ENCODE measurements around the gene REPS2.

The REPS2 gene

DNA sequence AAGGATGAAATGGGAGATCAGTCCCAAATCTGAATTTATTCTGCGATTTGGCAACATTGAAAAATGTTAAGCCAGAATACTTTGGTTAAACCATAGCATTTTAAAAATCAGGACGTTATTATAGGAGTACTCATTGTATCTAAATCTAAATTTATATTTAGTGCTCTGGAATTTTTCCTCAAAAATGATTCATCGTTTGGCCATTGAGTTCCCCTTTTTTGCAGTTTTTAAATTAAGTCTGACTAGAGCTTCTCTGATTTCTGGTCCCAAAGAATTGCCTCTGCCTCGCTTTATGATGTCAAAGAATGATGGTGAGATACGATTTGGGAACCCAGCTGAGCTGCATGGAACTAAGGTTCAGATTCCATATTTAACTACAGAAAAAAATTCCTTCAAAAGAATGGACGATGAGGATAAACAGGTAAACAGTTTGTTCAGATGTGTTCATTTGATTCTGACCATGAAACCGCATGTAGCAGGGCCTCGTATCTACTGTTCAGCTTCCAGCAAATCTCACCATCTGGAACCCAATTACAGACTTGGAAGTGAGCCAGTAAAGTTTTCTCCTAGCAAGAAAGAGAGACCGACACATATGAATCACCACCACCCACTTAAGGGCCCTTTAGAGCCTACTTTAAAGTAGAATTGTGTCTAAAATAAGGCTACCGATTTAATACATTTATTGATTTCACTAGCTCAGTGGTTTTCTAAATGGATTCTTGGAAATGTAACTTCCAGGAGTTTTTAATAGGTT lies 75.6 kb downstream of the REPS2 start:
- H3K4me3 ChIP-seq (ENCODE audit: low read depth, low read length), result no peak overlapping the region
- TF ChIP-seq, protein P1, sequence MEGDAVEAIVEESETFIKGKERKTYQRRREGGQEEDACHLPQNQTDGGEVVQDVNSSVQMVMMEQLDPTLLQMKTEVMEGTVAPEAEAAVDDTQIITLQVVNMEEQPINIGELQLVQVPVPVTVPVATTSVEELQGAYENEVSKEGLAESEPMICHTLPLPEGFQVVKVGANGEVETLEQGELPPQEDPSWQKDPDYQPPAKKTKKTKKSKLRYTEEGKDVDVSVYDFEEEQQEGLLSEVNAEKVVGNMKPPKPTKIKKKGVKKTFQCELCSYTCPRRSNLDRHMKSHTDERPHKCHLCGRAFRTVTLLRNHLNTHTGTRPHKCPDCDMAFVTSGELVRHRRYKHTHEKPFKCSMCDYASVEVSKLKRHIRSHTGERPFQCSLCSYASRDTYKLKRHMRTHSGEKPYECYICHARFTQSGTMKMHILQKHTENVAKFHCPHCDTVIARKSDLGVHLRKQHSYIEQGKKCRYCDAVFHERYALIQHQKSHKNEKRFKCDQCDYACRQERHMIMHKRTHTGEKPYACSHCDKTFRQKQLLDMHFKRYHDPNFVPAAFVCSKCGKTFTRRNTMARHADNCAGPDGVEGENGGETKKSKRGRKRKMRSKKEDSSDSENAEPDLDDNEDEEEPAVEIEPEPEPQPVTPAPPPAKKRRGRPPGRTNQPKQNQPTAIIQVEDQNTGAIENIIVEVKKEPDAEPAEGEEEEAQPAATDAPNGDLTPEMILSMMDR (IDR thresholded peaks at IDR 0.05; ENCODE audit: insufficient read depth, low read depth, low read length, missing control alignments), result no peak
- no peak for DNase-seq (ENCODE audit: low read depth)

DNA sequence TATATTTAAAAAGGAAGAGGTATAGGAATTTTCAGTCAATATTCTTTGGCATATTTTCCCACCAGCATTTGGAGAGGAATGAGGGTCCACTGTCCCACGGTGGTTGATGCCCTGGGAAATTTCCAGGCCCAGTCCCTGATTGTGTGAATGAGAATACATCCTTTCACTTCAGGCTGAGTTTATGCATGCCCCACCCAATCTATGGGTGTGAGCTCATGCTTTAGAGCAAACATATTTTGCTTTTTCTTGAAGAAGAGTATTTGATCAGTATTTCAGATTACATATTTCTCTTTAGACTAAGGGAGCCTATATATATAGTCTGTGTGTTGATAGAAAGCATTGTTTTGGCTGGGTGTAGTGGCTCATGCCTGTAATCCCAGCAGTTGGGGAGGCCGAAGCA lies 77.2 kb downstream of the REPS2 start:
- TF ChIP-seq, protein P1 (IDR thresholded peaks at IDR 0.05; ENCODE audit: insufficient read depth, low read depth, low read length, missing control alignments), result no peak
- H3K4me3 ChIP-seq (ENCODE audit: low read depth, low read length), result no peak overlapping the region

DNA sequence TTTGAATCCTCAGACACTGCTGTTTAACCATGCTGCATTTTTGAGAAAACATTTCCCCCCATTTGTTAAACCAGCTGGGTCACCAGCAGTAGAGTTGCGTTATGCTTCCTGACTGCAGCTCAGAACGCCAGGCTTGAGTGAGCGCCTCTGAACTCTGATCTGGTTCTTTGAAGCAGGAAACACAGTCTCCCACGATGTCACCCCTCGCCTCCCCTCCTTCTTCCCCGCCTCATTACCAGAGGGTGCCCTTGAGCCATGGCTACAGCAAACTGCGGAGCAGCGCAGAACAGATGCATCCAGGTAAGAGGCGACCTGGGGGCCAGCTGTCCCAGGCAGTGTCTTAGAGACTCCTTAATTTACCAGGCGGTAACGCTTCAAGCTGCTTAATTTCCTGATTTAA lies 78.4 kb downstream of the REPS2 start:
- H3K4me3 ChIP-seq (ENCODE audit: low read depth, low read length), result no peak overlapping the region
- TF ChIP-seq, protein P1 (IDR thresholded peaks at IDR 0.05; ENCODE audit: insufficient read depth, low read depth, low read length, missing control alignments), result no peak
- peak; percentile 25 for DNase-seq (ENCODE audit: low read depth)

More for the DNA sequence above, 77.2 kb downstream of the REPS2 start:
- no peak for DNase-seq (ENCODE audit: low read depth)

DNA sequence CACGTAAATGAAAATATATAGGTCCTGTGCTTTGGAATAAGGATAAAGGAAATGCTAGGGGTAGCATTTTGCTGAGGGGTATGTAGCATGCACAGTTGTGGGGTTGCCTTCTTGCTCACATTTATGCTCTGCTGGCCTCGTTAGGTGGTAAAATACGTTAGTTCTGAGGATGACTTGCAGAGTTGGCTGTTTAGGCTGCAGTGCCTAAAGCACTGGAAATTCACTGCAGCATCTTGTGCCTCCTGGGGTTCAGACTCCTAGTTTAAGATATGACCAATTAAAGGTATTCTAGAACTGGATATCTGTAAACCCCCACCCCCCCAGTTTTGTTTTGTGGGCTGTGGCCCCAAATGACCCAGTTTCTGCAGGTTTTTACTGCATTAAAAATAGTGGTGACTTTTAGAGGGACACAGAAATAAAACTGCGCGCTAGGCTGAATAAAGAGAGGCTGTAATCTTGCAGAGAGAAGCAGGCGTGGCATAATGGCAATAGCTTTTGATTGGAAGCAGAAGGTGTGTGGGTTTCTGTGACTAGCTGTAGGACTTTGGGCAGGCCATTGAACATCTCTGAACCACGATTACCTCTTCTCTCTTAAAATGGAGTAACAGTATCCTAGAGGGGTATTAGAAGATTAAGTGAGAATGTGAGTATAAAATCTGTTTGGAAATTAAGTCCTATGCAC lies 79.3 kb downstream of the REPS2 start:
- TF ChIP-seq, protein P1 (IDR thresholded peaks at IDR 0.05; ENCODE audit: insufficient read depth, low read depth, low read length, missing control alignments), result no peak
- no peak for DNase-seq (ENCODE audit: low read depth)
- no peak overlapping the region for H3K4me3 ChIP-seq (ENCODE audit: low read depth, low read length)

DNA sequence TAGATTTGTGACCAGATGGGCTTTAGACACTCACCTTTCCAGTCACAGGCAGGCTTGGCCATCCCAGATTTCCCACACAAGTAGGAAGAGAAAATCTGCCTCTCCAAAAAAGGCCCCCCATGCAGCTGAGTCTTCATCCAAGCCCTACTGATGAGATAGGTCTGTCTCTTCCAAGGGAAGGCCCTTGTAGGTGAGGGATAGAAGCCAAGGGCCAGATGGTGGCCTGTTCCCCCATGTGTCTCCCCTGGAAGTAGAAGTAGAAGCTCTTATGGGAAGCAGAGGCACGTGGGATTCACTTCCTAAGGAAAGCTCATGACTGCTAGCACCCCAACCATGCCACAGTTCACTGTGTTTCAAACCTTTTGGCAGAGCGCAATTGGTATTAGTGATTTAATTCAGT lies 81.5 kb downstream of the REPS2 start:
- TF ChIP-seq, protein P1 (IDR thresholded peaks at IDR 0.05; ENCODE audit: insufficient read depth, low read depth, low read length, missing control alignments), result no peak
- DNase-seq (ENCODE audit: low read depth), result no peak
- H3K4me3 ChIP-seq (ENCODE audit: low read depth, low read length), result no peak overlapping the region

DNA sequence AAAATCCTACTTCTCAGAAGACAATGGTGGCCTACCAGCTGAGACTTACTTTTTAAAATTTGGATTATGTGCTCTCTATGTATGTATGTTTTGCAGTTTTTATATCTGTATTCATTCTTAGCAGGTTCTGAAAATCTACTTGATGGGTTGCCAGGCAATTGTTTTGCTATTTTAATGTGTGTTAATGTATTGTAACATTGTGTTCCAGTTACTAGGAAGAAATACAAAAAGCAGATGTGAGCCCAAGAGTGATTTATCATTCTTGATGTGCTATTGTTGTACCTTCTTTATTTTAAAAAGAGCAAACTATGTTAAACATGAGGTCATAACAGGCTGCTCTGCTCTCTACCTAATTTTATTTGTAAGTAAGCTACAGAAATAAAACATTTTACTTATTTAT lies 81.9 kb downstream of the REPS2 start:
- no peak overlapping the region for H3K4me3 ChIP-seq (ENCODE audit: low read depth, low read length)
- DNase-seq (ENCODE audit: low read depth), result no peak

More for the DNA sequence above, 81.9 kb downstream of the REPS2 start:
- TF ChIP-seq, protein P1 (IDR thresholded peaks at IDR 0.05; ENCODE audit: insufficient read depth, low read depth, low read length, missing control alignments), result no peak

Data from GM12865 (cell line).